DND-41 (cell line): ENCODE measurements around the gene PAPPA.

Experiments
- ATAC-seq: fragments of 200-7000 bp; cut with Tn5 transposase; 3 replicates; pipeline ENCODE4 v1.9.1; 2021; ENCODE audit warnings: low read depth; ENCODE audit not compliant: insufficient read depth
- DNase-seq: peaks from one replicate; pipeline ENCODE4 v3.0.0-alpha.2; 2020
- H2AFZ ChIP-seq: 2 replicates; pipeline ENCODE4 v1.6.0; 2012; ENCODE audit warnings: low read depth, low read length
- H3K27ac ChIP-seq: 2 replicates; pipeline ENCODE4 v1.5.1; 2012; ENCODE audit warnings: low read length, inconsistent platforms
- H3K27me3 ChIP-seq: fragments of 200-600 bp; sonication (generic); 2 replicates; pipeline ENCODE4 v1.6.0; 2012; ENCODE audit warnings: low read length, mild to moderate bottlenecking, inconsistent platforms; ENCODE audit not compliant: insufficient read depth, poor library complexity
- H3K36me3 ChIP-seq: 2 replicates; pipeline ENCODE4 v1.5.1; 2012; ENCODE audit warnings: low read length, inconsistent platforms; ENCODE audit not compliant: insufficient read depth
- H3K4me1 ChIP-seq: 2 replicates; pipeline ENCODE4 v1.5.1; 2012; ENCODE audit warnings: mild to moderate bottlenecking, low read length; ENCODE audit not compliant: insufficient read depth
- H3K4me2 ChIP-seq: 2 replicates; pipeline ENCODE4 v1.6.0; 2012; ENCODE audit warnings: mild to moderate bottlenecking, moderate library complexity, low read length, inconsistent platforms; ENCODE audit not compliant: insufficient read depth
- H3K4me3 ChIP-seq, 2 experiments: fragments of 200-600 bp in 1 of 2; shearing (Covaris generic) in 1 of 2; 2 replicates each; pipeline ENCODE4 v1.5.1; 2012 to 2016; ENCODE audit warnings: inconsistent platforms in 2 of 2, low read length in 2 of 2, mild to moderate bottlenecking in 2 of 2, low read depth in 1 of 2, moderate library complexity in 1 of 2
- H3K79me2 ChIP-seq: 2 replicates; pipeline ENCODE4 v1.6.0; 2012; ENCODE audit warnings: low read length, inconsistent platforms; ENCODE audit not compliant: insufficient read depth
- H3K9ac ChIP-seq: 2 replicates; pipeline ENCODE4 v1.6.0; 2012; ENCODE audit warnings: low read depth, mild to moderate bottlenecking, inconsistent platforms, low read length, moderate library complexity
- H3K9me3 ChIP-seq: 2 replicates; pipeline ENCODE4 v1.5.1; 2012; ENCODE audit warnings: low read length, moderate library complexity, mild to moderate bottlenecking, inconsistent platforms; ENCODE audit not compliant: insufficient read depth, severe bottlenecking
- H4K20me1 ChIP-seq: 2 replicates; pipeline ENCODE4 v1.6.0; 2012; ENCODE audit warnings: low read length; ENCODE audit not compliant: insufficient read depth
- EZH2 ChIP-seq: IDR thresholded peaks from 3 replicates; pipeline ENCODE4 v1.6.1; 2012; ENCODE audit warnings: borderline replicate concordance, low read depth, mild to moderate bottlenecking, moderate library complexity, low read length, inconsistent platforms; ENCODE audit not compliant: severe bottlenecking
- TF ChIP-seq, protein P1 (sequence below): IDR thresholded peaks from 2 replicates; pipeline ENCODE4 v1.5.1; 2012; ENCODE audit warnings: borderline replicate concordance, low read length, moderate library complexity, mild to moderate bottlenecking; ENCODE audit not compliant: poor library complexity, severe bottlenecking; ENCODE audit errors: extremely low read depth

Gene PAPPA

DNA sequence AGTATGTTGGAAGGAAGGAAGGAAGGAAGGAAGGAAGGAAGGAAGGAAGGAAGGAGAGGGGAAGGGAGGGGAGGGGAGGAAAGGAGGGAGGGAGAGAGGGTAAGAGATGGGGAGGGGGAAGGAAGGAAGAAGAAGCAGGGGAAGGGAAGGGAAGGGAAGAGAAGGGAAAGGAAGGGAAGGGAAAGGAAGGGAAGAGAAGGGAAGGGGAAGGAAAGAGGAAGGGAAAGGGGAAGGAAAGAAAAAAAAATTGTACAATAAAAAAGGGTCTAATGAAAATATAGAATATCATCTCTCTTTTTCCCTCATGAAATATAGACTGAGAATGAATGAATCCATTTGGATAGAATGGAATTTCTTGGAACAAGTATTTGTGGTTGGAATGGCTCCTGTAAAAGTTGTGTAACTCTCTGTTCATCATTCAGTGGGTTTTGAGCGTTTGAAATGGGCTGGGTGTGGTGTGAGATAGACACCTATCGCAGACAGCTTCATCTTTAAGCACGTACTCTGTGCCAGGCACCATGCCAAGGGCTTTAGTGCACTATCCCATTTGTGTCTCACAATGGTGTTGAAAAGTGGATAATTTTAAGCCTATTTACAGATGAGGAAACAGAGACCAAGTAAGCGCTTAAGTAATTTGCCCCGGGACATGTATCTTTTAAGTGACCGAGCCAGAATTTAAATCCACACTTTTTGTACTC, 11.6 kb upstream of the PAPPA start:
- ATAC-seq (no peak), DNase-seq (no peak)
- H3K4me1 ChIP-seq = no peaks in the 10 kb centered on the region
- no peak overlapping the region for H3K27ac ChIP-seq
- H3K79me2 ChIP-seq = no peaks in the 10 kb centered on the region
- TF ChIP-seq EZH2 = no peak
- TF ChIP-seq, protein P1, sequence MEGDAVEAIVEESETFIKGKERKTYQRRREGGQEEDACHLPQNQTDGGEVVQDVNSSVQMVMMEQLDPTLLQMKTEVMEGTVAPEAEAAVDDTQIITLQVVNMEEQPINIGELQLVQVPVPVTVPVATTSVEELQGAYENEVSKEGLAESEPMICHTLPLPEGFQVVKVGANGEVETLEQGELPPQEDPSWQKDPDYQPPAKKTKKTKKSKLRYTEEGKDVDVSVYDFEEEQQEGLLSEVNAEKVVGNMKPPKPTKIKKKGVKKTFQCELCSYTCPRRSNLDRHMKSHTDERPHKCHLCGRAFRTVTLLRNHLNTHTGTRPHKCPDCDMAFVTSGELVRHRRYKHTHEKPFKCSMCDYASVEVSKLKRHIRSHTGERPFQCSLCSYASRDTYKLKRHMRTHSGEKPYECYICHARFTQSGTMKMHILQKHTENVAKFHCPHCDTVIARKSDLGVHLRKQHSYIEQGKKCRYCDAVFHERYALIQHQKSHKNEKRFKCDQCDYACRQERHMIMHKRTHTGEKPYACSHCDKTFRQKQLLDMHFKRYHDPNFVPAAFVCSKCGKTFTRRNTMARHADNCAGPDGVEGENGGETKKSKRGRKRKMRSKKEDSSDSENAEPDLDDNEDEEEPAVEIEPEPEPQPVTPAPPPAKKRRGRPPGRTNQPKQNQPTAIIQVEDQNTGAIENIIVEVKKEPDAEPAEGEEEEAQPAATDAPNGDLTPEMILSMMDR = no peak
- no peak overlapping the region for H3K4me2 ChIP-seq
- no peak overlapping the region for H3K4me3 ChIP-seq
- no peaks in the 10 kb centered on the region for H4K20me1 ChIP-seq
- H3K9me3 ChIP-seq = no peaks in the 10 kb centered on the region
- no peak overlapping the region for H2AFZ ChIP-seq
- H3K9ac ChIP-seq = no peak overlapping the region
- no peaks in the 10 kb centered on the region for H3K36me3 ChIP-seq
- peaks cover 2% of the 10 kb centered on the region for H3K27me3 ChIP-seq

DNA sequence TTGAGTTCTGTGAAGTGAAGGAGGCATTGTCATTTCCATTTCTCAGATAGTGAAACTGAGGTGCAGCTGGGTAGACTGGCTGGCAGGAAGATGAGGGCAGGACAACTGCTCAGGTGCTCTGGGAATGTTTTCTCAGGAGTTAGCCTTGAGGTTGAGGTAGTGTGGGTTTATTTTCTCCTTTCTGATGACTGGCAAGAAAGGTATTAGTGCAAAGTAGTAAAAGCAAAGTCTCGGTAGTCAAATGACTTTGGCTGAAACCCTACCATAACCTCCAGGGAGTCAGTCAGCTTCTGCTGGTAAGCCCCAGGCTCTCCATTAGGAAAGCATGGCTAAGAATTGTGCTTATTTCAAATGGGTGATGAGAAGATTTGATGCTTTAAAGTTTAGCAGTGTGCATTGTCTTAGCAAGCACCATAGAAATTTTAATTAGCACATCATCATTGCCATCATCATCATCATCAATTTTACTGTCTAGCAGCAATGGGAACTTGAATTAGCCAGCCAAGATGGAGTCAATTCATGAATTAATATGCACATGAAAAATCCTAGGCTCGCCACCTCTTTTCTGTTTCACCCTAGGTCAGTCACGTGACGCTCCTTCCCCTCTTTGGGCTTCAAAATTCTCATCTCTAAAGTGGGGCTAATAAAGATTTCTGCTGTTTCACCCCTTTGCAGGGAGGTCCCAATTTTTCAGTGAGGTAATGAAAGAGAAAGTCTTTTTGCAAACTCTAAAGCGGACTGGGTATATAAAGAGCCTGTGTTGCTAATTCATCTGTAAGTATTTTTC, 10.7 kb upstream of the PAPPA start:
- no peaks in the 10 kb centered on the region for H3K36me3 ChIP-seq
- no peaks in the 10 kb centered on the region for H3K79me2 ChIP-seq
- H3K9ac ChIP-seq = no peak overlapping the region
- DNase-seq (no peak), ATAC-seq (no peak)
- no peaks in the 10 kb centered on the region for H3K27me3 ChIP-seq
- H3K9me3 ChIP-seq = no peaks in the 10 kb centered on the region
- H3K4me2 ChIP-seq = no peak overlapping the region
- H3K4me1 ChIP-seq = no peaks in the 10 kb centered on the region
- TF ChIP-seq, protein P1 = no peak
- TF ChIP-seq EZH2 = no peak
- H3K4me3 ChIP-seq = no peak overlapping the region
- H4K20me1 ChIP-seq = no peaks in the 10 kb centered on the region
- H3K27ac ChIP-seq = no peak overlapping the region
- H2AFZ ChIP-seq = no peak overlapping the region

DNA sequence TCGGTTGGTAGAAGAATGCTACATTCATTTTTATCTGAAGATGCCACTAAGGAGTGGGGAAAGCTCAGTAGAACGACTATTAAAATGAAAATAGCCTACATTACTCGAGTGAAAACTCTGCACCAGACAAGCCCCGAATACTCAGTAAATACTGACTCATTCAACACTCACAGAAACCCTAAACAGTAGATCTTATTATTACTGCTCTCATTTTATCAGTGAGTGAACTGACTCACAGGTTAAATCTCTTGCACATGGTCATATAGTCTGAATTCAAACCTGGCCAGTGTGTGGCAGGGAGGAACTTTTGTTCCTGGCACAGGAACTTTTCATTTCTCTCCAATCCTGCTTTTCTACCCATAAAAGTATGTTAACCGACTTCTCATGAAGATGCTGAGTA, 9.6 kb upstream of the PAPPA start:
- H3K36me3 ChIP-seq = no peaks in the 10 kb centered on the region
- H3K27me3 ChIP-seq = no peaks in the 10 kb centered on the region
- no peak overlapping the region for H3K4me3 ChIP-seq
- no peak overlapping the region for H3K9ac ChIP-seq
- no peaks in the 10 kb centered on the region for H3K79me2 ChIP-seq
- no peaks in the 10 kb centered on the region for H3K4me1 ChIP-seq
- no peaks in the 10 kb centered on the region for H3K9me3 ChIP-seq
- DNase-seq = no peak
- ATAC-seq = no peak
- no peak for TF ChIP-seq EZH2
- TF ChIP-seq, protein P1 = no peak
- no peak overlapping the region for H3K27ac ChIP-seq
- H2AFZ ChIP-seq = no peak overlapping the region
- no peaks in the 10 kb centered on the region for H4K20me1 ChIP-seq
- H3K4me2 ChIP-seq = no peak overlapping the region
